Stimulated activated CD4-positive, alpha-beta T cell treated with anti-CD3 and anti-CD28 coated beads, TNF-alpha, amount 100 ng/mL, for 24 hours (primary cell): ENCODE data around the gene ZNF182.
"Not testable (repeated sequence)": the region's sequence is repeated elsewhere in the genome, so short reads cannot be mapped to it uniquely, and the experiment has no call there.

Source experiments
- DNase-seq, 3 experiments: peaks; one replicate each; pipeline ENCODE4 v3.0.0-alpha.2; 2020; ENCODE audit warnings: low read depth in 3 of 3

Gene ZNF182

DNA sequence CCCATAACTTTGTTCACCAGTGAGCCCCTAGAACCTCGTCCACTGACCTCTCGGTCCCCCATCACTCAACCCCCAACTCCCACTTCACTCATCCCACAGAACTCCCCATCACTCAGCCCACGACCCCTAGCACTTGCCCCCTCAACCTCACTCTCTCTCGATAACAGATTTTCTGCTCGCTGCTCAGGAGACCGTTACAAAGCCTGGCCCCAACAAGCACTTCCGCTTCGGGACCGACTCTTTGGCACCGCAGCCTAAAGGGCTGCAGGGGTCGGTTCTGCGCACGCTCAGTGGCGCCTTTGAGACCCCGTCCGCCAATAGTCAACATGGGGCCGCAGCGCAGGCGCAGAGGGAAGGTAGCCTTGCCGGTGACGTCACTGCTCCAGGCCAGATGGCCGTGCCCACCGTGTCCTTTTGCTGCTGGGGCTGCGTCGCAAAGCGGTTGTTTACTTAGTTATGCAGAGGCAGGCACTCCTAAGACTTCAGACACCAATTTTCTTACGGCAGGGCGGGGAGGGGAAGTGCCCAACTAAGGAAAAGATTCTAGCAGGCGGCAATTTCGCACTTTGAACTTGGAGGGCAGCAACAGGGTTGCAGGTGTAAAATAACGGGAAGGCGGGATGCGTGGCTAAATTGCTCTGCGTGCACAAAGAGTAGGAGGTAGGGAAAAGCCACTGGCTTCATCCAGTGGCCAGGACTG lies at the start of gene ZNF182:
TSS of gene ZNF182 (minus strand) at position 232 of the 700 bp plus-strand sequence. CDS start 1,380 bp downstream, outside the sequence.
- peak; percentile 75 to 87 (median 84) for DNase-seq

DNA sequence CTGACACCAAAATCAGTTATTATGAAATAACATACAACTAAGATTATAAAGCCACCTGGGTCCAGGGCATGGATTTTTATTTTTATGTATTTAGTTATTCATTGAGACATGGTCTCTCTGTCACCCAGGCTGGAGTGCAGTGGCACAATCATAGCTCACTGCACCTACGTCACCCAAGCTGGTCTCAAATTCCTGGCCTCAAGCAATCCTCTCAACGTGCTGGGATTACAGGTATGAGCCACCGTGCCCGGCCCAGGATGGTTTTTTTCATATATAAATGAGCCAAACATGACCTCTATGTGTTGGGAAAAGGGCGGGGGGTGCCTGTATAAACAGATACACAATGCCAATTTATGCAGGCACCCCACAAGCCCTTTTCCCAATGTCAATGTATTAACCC lies 43.1 kb upstream of the ZNF182 start:
- no peak for DNase-seq

DNA sequence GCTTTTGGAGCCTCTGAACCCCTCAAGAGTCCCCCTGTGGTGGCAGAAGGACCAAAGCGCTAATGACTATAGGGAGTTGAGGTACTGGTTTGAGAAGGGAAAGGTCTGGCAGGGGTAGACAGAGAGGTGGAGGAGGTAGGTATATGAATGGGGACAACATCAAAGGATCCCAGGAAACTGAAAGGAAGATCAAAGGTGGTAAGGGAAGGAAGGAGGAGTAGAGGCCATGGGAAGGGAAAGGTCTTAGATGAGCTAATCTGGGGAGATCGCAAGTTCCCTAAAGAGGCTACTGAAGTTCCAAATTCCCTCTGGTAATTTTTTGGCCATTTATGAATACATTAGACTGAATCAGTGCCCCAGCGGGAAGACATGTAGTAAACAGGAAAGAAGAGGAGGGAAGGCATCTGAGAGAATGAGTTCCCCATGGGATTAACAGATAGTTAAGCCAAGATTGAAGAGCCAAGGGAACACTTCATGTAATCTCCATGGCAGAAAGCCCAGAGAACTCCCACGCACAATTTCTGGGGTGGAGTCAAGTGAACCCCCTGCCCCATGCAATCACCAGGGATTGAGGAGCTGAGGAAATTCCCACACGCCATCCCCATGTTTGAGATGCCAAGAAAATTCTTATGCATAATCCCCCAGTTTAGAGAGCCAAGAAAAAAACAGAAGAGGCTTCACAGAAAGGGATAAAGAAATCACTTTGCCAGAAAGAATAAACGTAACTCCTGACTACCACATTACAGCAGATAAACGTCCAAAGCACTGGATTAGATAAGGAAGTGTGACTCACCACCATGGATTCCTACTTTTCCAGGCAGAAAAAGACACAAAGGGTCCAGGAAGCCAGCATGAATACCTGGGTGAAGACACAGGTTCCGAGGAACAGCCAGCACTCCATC lies 41.9 kb upstream of the ZNF182 start:
- no peak for DNase-seq

DNA sequence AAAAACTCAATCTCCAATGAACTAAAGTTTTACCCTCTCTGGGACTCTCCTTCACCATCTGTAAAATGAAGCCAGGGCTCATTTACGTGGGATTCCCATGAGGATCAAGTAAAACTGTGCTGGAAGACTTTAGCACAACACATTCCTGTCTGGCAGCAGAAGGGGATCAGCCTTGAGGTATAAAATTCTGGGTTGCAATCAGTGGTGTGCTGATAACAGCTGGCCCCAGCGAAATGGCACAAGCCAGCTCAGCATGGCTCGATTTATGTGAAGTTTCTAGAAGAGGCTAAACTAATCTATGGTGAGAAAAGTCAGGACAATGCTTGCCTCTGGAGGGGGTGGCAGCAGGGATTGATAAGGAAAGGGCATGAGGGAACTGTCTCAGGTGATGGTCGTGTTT lies 39.3 kb upstream of the ZNF182 start:
- DNase-seq: no peak

DNA sequence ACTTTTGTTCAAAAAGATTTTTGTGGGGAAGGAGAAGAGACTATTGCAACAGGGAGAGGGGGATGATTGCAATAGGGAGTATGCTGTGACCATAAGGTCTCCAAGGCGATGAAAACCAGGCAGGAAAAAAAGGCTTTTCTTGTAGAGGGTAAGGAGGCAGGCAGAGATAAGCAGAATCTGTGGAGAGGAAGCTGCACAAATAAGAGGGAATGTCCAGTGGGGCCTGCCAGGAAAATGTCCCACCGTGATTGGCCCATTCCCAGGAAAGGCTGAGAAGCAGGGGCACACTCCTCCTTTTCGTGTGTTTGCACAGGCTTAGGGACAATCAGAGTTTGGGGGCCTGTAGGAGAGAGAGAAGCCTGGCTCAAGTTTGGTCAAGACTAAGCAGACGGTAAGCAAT lies 32.1 kb upstream of the ZNF182 start:
- no peak for DNase-seq

DNA sequence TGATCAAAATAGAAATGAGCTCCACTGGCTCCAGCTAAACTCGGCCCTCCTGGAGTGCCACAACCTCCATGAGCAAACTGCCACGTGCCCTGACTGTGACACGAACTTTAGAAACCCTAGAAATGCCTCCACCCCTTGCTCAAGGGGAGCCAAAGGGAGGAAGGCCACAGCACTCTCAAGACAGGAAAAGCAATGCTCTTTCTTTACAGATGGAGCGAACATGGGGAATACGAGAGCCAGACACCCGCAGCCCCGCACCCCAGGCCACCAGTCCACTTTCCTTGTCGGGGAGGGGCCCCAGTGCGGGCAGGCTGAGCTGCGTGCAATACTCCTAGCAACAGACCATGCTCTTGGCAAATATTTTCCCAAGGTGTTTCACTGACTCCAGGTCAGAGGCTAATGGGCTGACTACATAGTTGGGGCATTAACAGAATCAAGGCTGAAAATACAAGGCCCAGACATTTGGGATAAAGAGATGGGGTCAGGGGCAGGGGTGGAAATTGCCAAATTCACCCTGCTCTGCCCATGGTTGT lies 26.9 kb upstream of the ZNF182 start:
- not testable (repeated sequence) for DNase-seq

DNA sequence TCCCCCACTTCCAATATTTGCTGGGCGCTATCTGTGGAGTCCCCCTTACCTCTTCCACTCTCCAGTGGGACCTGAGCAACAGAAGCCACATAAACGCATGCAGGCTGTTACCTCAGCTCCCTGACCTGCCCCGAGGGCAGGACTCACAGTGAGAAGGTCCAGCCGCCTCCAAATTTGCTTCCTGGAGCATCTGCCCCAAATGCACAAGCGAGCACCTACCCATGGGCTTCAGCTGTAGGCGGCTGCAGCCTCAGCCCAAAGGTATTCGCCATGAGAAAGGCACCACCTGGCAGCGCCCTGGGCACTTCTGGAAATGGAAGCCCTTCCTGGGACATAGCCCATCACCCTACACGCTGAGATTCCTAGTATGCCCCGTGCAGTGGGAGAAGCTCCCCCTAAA lies 26.4 kb upstream of the ZNF182 start:
- DNase-seq: no peak

DNA sequence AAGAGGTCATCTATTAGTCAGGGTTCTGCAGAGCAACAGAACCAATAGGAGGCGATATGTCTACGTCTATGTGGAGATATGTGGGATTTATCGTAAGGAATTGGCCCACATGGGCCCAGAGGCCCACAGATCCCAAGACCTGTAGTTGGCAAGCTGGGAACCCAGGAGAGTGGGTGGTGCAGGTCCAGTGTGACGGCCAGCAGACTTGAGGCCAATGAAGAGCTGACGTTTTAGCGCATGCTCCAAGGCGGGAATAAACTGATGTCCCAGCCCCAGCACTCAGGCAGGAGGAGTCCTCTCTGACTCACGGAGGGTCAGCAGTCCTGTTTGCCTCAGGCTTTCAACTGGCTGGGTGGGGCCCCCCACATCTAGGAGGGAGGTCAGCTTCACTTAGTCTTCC lies 24.3 kb upstream of the ZNF182 start:
- DNase-seq: no peak

DNA sequence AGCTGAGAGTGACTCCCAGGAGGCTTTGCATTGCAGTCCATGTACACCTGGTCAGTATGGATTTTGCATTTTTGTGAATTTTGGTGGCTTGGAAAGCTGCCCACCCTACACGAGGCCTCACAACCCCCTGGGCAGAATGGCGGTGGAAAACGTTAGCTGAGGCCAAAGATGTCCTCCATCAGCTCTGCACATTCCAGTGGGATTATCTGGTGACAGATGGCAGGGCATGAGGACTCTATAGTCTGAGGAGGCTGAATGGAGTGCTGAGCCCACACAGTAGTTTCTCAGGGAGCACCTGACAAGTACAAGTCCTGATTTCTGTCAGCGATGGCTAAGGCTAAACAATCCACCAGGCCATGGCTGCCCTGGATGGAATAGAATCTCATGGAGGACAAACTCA lies 23.8 kb upstream of the ZNF182 start:
- not testable (repeated sequence) for DNase-seq

DNA sequence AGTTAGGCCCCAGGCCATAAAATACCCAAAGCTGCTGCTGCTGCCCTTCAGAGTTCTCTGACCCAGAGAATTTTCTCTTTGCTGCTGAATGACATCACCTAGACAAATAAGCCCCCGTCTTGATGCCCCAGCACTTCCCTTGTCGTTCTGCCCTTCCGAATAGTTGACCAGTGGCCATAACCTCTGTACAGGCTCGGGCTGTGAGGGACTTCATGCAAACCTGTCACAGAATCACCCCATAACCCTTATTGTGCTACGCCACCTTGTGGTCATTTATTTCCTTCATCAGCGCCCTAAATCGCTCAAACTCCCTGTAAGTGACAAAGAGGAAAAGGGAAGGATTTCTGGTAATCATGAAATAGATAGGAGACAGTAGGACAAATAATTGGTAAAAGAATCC lies 21.8 kb upstream of the ZNF182 start:
- DNase-seq: peak in 1 of 3 experiments; percentile 22

DNA sequence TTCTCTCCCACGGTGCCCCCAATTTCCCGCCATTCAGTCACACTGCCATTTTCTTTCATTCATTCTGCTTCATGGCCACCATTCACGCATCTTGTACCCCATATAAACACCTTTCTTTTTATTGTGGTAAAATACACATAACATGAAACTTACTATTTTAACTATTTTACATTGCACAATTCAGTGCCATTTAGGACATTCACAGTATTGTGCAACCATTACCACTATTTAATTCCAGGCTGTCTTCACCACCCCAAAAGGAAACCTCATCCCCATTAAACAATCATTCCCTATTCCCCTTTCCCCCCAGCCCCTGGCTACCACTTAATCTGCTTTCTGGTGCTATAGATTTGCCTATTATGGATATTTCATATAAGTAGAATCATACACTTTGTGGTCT lies 18.9 kb upstream of the ZNF182 start:
- DNase-seq: no peak

DNA sequence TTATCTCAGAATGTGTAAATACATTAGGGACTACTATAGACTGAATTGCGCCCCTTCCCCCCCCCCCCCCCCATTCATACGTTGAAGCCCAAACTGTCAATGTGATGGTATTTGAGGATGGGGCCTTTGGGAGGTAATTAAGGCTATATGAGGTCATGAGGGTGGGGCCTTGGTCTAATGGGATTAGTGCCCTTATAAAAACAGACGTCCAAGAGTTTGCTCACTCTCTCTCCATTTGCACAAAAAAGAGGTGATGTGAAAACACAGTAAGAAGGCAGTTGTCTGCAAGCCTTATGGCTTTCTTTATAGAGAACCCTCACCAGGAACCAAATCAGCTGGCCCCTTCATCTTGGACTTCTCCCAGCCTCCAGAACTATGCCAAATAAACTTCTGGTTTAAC lies 18.3 kb upstream of the ZNF182 start:
- no peak for DNase-seq

DNA sequence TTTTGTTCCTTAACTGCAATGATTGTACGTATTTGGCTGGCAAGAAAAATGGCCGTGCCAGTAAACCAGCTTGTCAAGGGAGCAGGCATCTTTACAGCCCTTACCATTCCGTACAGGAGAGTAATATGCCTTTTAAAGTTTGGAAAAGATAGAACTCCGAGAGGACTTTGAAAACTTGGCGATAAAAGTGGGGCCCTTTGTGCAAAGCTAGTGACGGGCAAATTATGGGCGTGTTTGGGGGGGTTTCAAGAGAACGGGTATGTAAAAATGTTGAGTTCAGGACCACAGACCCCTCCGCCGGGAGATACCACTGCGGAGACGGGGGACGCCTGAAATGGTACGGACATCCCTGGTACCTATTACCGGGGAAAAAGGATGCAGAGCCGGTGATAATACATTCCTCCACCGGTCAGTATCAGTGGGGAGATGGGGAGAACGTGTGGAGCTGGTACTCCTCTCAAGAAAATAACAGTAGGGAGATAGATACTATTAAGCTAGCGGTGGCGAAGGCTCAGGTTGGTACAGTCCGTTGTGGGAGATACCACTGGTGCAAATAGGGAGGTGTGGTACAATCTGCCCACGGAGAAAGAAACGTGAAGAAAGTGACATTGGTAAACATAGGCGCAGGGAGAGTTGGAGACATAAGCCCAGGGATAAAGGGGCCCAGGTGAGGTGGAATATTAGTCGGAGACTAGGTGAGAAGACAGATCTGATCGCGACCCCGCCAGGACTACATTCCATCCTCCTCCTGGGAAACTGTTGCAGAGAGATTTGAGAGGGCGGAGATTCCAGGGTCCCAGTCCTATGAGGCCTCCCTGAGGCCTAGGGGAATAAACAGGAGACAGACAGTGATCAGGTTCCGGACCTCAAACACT lies 17.5 kb upstream of the ZNF182 start:
- DNase-seq: peak; percentile 53 to 70 (median 53)

DNA sequence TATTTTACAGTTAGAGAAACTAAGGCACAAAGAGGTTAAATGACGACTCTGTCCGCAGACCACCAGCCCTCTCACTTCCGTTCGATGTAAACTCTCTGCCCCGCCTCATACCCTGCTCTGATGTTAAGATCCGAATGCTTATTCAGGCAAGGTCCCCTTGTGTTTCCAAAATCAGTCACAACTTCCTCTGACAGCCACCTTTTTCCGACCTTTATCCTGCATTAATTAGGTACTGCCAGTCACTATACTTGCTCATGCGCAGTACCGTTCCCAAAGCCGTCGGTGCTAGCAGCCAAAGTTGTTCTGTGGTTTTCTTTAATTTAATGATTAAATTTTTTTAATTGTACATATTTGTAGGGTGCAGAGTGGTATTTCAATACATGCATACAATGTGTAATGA lies 16.7 kb upstream of the ZNF182 start:
- DNase-seq: peak in 2 of 3 experiments; percentile 18 to 28

DNA sequence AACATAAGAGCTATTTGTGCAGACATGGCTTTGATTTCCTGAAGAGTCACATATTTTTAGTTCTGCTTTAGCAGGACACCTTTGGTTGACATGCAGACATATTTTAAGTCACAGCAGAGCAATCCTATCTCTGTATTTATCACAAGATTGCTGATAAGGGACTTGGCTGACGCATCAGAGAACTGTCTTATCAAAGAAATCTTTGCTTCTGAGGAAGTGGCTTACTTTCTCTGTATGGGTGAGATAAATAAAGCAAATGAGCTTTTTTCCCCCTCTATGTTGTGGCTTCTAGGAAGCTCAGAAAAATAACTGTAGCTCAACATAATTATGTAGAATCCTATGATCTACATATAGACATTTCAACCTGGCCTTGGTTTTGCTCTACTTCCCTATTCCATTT lies 16.1 kb upstream of the ZNF182 start:
- not testable (repeated sequence) for DNase-seq

DNA sequence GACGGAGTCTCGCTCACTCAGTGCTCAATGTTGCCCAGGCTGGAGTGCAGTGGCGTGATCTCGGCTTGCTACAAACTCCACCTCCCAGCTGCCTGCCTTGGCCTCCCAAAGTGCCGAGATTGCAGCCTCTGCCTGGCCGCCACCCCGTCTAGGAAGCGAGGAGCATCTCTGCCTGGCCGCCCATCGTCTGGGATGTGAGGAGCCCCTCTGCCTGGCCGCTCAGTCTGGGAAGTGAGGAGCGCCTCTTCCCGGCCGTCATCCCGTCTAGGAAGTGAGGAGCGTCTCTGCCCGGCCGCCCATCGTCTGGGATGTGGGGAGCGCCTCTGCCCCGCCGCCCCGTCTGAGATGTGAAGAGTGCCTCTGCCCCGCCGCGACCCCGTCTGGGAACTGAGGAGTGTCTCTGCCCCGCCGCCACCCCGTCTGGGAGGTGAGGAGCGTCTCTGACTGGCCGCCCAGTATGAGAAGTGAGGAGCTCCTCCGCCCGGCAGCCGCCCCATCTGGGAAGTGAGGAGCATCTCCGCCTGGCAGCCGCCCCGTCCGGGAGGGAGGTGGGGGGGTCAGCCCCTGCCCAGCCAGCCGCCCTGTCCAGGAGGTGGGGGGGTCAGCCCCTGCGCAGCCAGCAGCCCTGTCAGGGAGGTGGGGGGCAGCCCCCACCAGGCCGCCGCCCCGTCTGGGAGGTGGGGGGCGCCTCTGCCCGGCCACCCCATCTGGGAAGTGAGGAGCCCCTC lies 13.0 kb upstream of the ZNF182 start:
- DNase-seq: not testable (repeated sequence)

DNA sequence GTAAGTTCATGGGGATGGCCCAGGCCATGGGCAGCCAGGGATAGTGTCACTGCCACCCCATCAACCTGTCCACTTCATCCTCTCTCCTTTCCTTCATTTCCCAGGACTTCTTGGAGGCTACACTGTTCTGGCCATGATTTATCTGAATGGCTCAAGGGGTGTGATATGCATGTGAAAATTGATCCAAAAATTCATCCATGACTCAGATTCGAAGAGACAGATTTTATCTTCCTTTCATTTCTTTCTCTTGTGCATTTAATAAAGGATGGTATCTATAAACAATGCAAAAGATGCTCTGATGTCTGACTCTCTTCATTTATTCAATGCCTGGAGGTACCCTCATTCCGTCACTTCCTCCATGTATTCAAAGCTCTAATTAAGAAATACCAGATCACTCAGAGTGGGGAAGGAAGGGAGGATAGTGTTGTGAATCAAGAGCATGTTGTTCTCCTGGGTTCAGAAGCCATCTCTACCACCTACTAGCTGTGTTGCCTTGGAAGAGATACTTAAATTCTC lies 5.7 kb upstream of the ZNF182 start:
- not testable (repeated sequence) for DNase-seq

DNA sequence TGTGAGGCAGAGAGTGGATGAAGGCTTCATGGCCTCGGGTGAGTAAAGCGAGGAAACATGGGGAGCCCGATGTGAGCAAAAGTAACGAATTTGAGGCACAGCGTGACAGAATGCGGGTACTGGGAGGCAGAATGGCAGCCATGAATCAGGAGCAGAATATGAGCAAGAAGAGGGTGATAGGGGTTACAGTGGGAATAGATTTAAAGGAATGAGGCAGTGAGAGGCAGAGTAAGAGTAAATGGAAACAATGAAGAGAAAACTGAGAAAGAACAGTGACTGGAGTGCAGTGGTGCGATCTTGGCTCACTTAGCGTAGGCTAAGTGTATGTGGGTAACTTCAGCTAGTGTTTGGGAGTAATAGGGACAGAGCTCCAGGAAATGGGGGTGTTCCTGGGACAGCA lies 2.9 kb upstream of the ZNF182 start, which contains the start of gene SPACA5:
TSS of gene SPACA5 (plus strand) at position 301 of the 400 bp plus-strand sequence. CDS start 815 bp downstream, outside the sequence.
- DNase-seq: not testable (repeated sequence)

DNA sequence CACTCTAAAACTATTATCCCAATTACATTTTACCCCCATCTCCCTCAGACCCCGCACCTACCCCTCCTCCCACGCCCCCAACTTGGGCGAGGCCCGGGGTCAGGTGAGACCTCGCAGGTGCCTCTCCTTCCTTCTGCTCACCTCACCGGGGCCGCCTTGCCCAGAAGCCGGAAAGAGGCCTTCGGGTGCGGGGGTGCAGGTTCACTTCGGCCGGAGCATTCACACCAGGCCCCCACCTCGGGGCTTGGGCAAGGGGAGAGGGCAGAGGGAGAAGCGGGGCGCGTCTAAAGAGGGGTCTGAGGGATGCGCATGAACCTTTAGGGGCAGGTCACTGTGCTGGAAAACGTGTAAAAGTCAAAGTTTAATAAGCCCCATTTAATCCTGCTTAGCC lies 427 bp downstream of the ZNF182 start:
- no peak for DNase-seq

DNA sequence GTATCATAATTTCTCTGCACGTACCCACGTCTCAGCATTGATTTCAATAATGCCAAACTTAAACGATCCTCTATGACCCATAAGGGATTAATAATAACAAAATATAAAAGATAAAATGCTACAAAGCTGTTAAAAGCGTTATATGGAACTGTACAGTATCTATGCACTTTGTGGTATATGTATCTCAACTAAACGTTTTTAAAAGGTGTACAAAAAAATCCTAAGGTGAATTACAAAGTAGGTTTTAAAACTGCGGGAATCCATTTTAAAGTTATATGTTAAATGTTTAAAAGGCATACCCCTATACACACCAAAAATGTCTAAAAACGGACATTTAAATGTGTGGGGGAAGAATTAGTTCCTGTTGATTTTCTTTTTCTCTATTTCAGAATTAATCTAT lies 860 bp downstream of the ZNF182 start:
- DNase-seq: no peak

DNA sequence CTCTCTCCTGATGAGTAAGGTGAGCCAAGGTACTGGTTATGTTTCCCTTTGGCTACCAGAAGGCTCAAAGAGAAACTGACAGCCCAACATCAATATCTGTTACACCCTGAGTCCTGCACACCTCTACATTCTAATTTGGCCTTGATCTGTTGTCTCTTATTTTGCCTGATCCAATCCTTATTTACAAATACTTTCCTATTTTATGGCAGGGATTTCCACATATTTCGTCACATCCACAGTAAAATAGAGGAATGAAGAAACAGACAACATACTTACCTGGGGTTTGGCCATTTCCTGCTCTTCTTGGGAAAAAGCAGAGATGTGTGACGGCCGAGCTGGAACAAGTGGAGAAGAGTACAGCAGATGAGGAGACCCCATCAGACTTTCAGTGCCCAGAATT lies 1.5 kb downstream of the ZNF182 start:
- no peak for DNase-seq
